ENCODE results near the gene TMEM156. TPM values are rescaled to one million over a fixed set of nuclear protein-coding genes. Genes with fewer than 3 reads are reported as not detected.

TMEM156 gene
- total and polyA plus RNA-seq, 4 donors, result 0.58 to 0.70 (median 0.64) TPM

DNA sequence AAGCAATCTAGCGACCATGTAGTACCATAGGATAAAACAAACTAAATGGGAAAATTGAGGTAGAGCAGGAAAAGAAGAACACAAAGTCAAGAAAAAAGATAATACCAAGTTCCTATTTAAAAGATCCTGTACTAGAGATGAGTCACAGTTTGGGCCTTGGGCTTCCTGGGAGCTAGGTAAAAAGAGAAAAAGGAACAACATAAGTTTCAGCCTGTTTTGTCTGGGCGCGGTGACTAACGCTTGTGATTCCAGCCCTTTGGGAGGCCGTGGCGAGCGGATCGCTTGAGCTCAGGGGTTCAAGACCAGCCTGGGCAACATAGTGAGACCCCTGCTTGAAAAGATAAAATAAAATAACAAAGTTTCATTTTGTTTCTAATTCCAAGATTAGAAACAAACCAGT, 14.0 kb upstream of the TMEM156 start:
- Histone ChIP-seq H3K27ac (ENCODE audit: low read depth in 1 of 2, low read length in 2 of 2) (peak overlapping the region; percentile 70 to 80), H3K4me1 (ENCODE audit: control insufficient read depth in 4 of 4, insufficient read depth in 4 of 4, low read length in 3 of 4) (peaks cover 5 to 39% (median 18%) of the 10 kb centered on the region in 4 donors), H3K9ac (ENCODE audit: low read depth in 1 of 2, low read length in 2 of 2) (peak overlapping the region; percentile 14 to 78), H3K36me3 (ENCODE audit: control insufficient read depth in 4 of 4, insufficient read depth in 3 of 4, low read depth in 1 of 4, low read length in 3 of 4) (no peaks in the 10 kb centered on the region), H3K27me3 (ENCODE audit: control insufficient read depth in 4 of 4, insufficient read depth in 4 of 4, low read length in 3 of 4) (no peaks in the 10 kb centered on the region), H3K9me3 (ENCODE audit: control insufficient read depth in 4 of 4, low read length in 3 of 4) (no peaks in the 10 kb centered on the region), H3K4me3 (ENCODE audit: low read depth in 1 of 3, low read length in 3 of 3) (peak overlapping the region; percentile 58 to 100 (median 71))
- no peak for DNase-seq (ENCODE audit: low spot score)
- TF ChIP-seq NR2F2 (IDR thresholded peaks at IDR 0.05), result no peak
- TF ChIP-seq RXRA (IDR thresholded peaks at IDR 0.05), result no peak
- no peak for TF ChIP-seq FOXA1 (IDR thresholded peaks at IDR 0.05)
- no peak for TF ChIP-seq REST (IDR thresholded peaks at IDR 0.05)
- no peak for TF ChIP-seq EGR1 (IDR thresholded peaks at IDR 0.05; ENCODE audit: low read depth in 2 of 2)
- TF ChIP-seq MAX (IDR thresholded peaks at IDR 0.05), result no peak
- TF ChIP-seq HNF4A (conservative IDR thresholded peaks at IDR 0.05), result no peak
- TF ChIP-seq GABPA (IDR thresholded peaks at IDR 0.05 in 1 of 2, conservative IDR thresholded peaks at IDR 0.05 in 1 of 2), result no peak
- TF ChIP-seq, protein P1, sequence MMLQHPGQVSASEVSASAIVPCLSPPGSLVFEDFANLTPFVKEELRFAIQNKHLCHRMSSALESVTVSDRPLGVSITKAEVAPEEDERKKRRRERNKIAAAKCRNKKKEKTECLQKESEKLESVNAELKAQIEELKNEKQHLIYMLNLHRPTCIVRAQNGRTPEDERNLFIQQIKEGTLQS (IDR thresholded peaks at IDR 0.05), result no peak
- no peak for TF ChIP-seq HNF4G (IDR thresholded peaks at IDR 0.05)
- TF ChIP-seq FOXA2 (IDR thresholded peaks at IDR 0.05), result no peak
- WGBS, result 83% methylated on average over 8 of the region's 8 CpGs

- TF ChIP-seq CTCF (IDR thresholded peaks at IDR 0.05; ENCODE audit: low read depth, low read length, missing input control) (peak; percentile 8), RAD21 (IDR thresholded peaks at IDR 0.05) (peak in 1 of 2 donors; percentile 28), YY1 (IDR thresholded peaks at IDR 0.05) (no peak)
- no peak for DNase-seq (ENCODE audit: low spot score)
- H3K27me3 ChIP-seq (ENCODE audit: control insufficient read depth in 4 of 4, insufficient read depth in 4 of 4, low read length in 3 of 4), result no peaks in the 10 kb centered on the region
- H3K36me3 ChIP-seq (ENCODE audit: control insufficient read depth in 4 of 4, insufficient read depth in 3 of 4, low read depth in 1 of 4, low read length in 3 of 4), result no peaks in the 10 kb centered on the region
- WGBS, result 11% methylated on average over 3 of the region's 3 CpGs
- peak overlapping the region; percentile 70 to 80 for H3K27ac ChIP-seq (ENCODE audit: low read depth in 1 of 2, low read length in 2 of 2)
- H3K4me3 ChIP-seq (ENCODE audit: low read depth in 1 of 3, low read length in 3 of 3), result peak overlapping the region; percentile 58 to 100 (median 71)
- H3K9ac ChIP-seq (ENCODE audit: low read depth in 1 of 2, low read length in 2 of 2), result peak overlapping the region; percentile 68 to 78
- no peaks in the 10 kb centered on the region for H3K9me3 ChIP-seq (ENCODE audit: control insufficient read depth in 4 of 4, low read length in 3 of 4)
- peaks cover 5 to 35% (median 17%) of the 10 kb centered on the region in 4 donors for H3K4me1 ChIP-seq (ENCODE audit: control insufficient read depth in 4 of 4, insufficient read depth in 4 of 4, low read length in 3 of 4)
Measured at GRCh38 chr4:39045827-39046221, 13.6 kb upstream of the TMEM156 start.
